SJCRH30 (cell line): ENCODE measurements around the gene INKA2. TPM values are rescaled to one million over a fixed set of nuclear protein-coding genes. Genes with fewer than 3 reads are reported as not detected.

Experiments used
- DNase-seq, 2 experiments: peaks; one replicate each; pipeline ENCODE4 v3.0.0-alpha.2; 2015 to 2020
- H3K27ac ChIP-seq: fragments of 250-450 bp; sonication (Bioruptor Pico); 2 replicates; pipeline ENCODE4 v1.5.1; 2020; ENCODE audit warnings: mild to moderate bottlenecking, moderate library complexity
- H3K27me3 ChIP-seq: fragments of 250-450 bp; sonication (Bioruptor Pico); 2 replicates; pipeline ENCODE4 v1.5.1; 2020; ENCODE audit warnings: mild to moderate bottlenecking, moderate library complexity
- H3K36me3 ChIP-seq: fragments of 250-450 bp; sonication (Bioruptor Pico); 2 replicates; pipeline ENCODE4 v1.5.1; 2020; ENCODE audit warnings: mild to moderate bottlenecking, moderate library complexity
- H3K4me1 ChIP-seq: fragments of 250-450 bp; sonication (Bioruptor Pico); 2 replicates; pipeline ENCODE4 v1.5.1; 2020; ENCODE audit warnings: mild to moderate bottlenecking, moderate library complexity
- H3K4me3 ChIP-seq: fragments of 250-450 bp; sonication (Bioruptor Pico); 2 replicates; pipeline ENCODE4 v1.5.1; 2020; ENCODE audit warnings: mild to moderate bottlenecking, moderate library complexity
- H3K9me3 ChIP-seq: fragments of 250-450 bp; sonication (Bioruptor Pico); replicated peaks from 2 replicates; pipeline ENCODE4 v1.5.1; 2020; ENCODE audit warnings: mild to moderate bottlenecking, moderate library complexity
- total RNA-seq: library from RNA; depleted of rRNA; stranded (reverse); fragments of >200 nt; shearing (Covaris generic); gene quantifications from 2 replicates; pipeline ENCODE4 v1.2.3, GENCODE V29; 2014; rRNA removed

Gene INKA2
- 21.3 and 22.1 TPM in 2 replicates for total RNA-seq

DNA sequence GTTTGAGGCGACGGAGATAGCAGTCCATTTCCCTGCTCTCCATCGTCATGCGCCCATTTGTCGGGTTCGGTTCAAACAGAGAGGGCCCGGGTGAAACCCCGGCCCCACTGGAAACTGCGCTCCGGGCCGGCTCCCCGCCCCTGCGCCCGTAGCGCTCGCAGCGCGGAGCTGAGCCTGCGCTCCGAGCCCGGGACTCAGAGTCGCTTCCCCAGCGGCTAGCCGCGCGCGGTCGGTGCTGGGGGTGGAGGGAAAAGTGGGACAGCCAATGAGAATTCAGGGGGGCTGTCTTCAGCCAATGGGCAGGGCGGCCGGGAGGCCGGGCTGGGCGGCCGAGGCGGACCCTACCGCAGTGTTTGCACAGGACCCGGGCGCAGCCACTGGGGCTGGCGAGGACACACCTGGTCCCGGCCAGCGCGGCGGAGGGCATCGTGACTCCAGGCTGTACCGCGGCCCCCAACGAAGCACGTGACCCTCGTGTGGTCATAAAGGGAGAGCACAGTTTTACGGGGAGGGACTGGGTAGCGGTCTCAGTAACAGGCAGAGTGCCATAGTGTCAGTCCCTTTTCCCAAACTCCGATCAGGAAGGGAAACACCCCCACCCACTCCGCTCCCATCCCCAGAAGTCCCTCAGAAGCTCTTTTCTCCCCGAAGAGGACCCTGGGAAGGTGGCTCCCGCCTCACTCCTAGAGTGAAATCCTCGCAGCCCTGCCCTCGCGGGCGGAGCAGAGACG, at the start of gene INKA2:
TSS of gene INKA2 (minus strand) at position 202 of the 731 bp plus-strand sequence. CDS start at position 49, 153 bp downstream.
- Histone ChIP-seq H3K36me3 (peaks cover 4% of the 10 kb centered on the region; the same call in 1 of the 2 replicates), H3K9me3 (no peaks in the 10 kb centered on the region), H3K4me1 (peaks cover 34% of the 10 kb centered on the region), H3K27me3 (no peaks in the 10 kb centered on the region), H3K27ac (peak within 1 kb of the TSS; percentile 91), H3K4me3 (peak within 1 kb of the TSS; percentile 75)
- peak; percentile 95 for DNase-seq

DNA sequence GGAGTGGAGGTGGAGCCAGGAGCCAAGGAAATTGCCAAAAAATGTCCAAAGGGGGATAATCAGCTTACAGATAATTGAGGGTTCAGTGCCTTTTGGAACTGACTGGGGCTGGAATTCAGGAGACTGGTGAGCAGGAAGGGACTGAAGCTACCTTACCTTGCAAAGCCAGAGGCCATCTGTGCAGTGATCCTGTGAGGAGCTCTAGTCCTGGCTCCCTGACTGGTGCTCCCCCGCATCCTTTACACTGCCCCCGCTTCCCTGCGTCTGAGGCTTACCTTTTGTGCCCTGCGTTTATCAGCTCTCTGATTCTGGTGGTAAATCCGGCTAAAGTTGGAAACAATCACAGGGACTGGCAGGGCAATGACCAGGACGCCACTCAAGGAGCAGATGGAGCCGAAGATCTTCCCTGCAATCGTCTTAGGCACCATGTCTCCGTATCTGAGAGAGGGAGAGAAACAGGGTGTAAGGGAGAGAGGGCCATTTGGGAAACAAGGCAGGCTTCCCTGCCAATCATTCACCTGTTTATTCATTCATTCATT, 47.5 kb upstream of the INKA2 start:
- Histone ChIP-seq H3K27me3 (no peaks in the 10 kb centered on the region), H3K4me1 (no peaks in the 10 kb centered on the region), H3K4me3 (no peak overlapping the region), H3K27ac (no peak overlapping the region), H3K36me3 (no peaks in the 10 kb centered on the region), H3K9me3 (no peaks in the 10 kb centered on the region)
- no peak for DNase-seq

DNA sequence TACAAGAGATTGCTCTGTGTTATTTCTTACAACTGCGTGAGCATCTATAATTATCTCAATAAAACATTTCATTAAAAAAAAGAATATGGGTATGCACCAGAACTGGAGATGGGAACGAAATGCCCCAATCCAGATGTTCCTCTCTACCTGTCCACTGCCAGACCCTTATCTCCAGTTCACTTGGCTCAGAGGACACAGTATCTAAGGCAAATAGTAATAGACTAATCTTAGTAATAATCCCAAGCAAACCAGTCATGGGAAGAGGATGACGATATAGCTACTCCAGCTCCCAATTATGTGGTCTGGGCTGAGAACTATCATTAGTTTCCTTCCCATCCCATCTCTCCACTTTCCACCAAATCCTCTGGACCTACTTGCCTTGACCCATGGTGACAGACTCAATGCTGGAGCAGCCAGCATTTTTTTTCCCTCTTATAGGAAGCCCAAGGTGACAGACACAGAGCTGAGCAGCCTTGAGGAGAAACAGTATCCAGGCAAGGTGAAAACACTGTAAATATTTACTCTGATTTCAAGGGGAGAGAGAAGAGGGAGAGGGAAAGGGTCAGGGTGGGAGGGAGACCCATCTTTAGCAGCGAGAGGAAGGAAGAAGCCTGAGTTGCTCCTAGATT, 45.2 kb upstream of the INKA2 start:
- DNase-seq, result no peak
- Histone ChIP-seq H3K9me3 (no peaks in the 10 kb centered on the region), H3K4me3 (no peak overlapping the region), H3K36me3 (no peaks in the 10 kb centered on the region), H3K27ac (no peak overlapping the region), H3K27me3 (no peaks in the 10 kb centered on the region), H3K4me1 (peaks cover under 1% of the 10 kb centered on the region; the same call in 1 of the 2 replicates)

DNA sequence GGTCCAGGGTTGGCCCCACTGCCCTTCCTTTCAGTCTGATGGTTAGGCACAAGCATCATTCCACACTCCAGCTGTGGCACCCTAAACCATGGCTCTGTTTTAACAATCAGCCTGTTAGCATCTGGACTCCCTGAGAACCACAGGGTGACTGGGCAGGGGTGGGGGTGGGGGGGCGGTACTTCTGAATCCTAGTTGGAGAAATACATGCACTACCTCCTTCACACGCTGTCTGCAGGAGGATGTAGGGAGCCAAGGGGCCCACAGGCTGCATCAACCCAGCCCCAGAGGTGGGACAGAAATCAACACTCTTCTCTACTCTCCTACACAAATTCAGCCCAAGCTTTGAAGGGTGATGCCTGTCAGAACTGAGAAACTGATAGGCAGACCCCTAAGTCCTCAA, 40.4 kb upstream of the INKA2 start:
- H3K36me3 ChIP-seq, result no peaks in the 10 kb centered on the region
- no peak for DNase-seq
- no peaks in the 10 kb centered on the region for H3K9me3 ChIP-seq
- H3K4me1 ChIP-seq, result peaks cover 29% of the 10 kb centered on the region
- H3K4me3 ChIP-seq, result no peak overlapping the region
- no peaks in the 10 kb centered on the region for H3K27me3 ChIP-seq
- H3K27ac ChIP-seq, result peak overlapping the region; percentile 61; the same call in 1 of the 2 replicates

GRCh38 chr1:111778541-111779051, 39.4 kb upstream of the INKA2 start:
- DNase-seq, result peak; percentile 17 to 51
- no peaks in the 10 kb centered on the region for H3K36me3 ChIP-seq
- no peaks in the 10 kb centered on the region for H3K27me3 ChIP-seq
- no peak overlapping the region for H3K4me3 ChIP-seq
- H3K27ac ChIP-seq, result peak overlapping the region; percentile 61
- peaks cover 29% of the 10 kb centered on the region for H3K4me1 ChIP-seq
- H3K9me3 ChIP-seq, result no peaks in the 10 kb centered on the region

DNA sequence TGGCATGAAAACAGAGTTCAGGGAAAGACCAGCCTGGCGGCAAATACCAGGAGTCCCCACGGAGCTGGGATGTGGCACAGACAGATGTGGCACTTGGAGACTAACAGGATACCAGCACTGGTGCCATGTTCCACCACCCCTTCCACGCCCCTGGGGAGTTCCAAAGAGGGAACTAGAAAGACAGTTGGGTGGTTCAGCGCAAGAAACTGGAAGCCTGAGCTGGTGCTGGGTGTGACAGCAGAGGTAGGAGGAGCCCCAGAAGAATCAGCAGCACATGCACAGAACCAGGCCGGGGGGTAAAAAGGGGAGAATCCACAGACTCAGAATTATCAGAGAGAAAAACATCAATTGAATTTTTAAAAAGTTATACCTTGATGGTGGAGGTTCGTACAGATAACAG, 38.9 kb upstream of the INKA2 start:
- no peaks in the 10 kb centered on the region for H3K27me3 ChIP-seq
- H3K27ac ChIP-seq, result peak overlapping the region; percentile 61
- no peak overlapping the region for H3K4me3 ChIP-seq
- peaks cover 29% of the 10 kb centered on the region for H3K4me1 ChIP-seq
- no peaks in the 10 kb centered on the region for H3K9me3 ChIP-seq
- DNase-seq, result no peak
- no peaks in the 10 kb centered on the region for H3K36me3 ChIP-seq

- Histone ChIP-seq H3K4me3 (no peak overlapping the region), H3K36me3 (no peaks in the 10 kb centered on the region), H3K4me1 (peaks cover 29% of the 10 kb centered on the region), H3K27ac (no peak overlapping the region; the same call in 1 of the 2 replicates), H3K27me3 (no peaks in the 10 kb centered on the region), H3K9me3 (no peaks in the 10 kb centered on the region)
- DNase-seq, result no peak
Observed at GRCh38 chr1:111777301-111777700, 38.1 kb upstream of the INKA2 start.

- H3K4me1 ChIP-seq, result peaks cover 29% of the 10 kb centered on the region
- H3K27me3 ChIP-seq, result no peaks in the 10 kb centered on the region
- no peak for DNase-seq
- no peak overlapping the region for H3K4me3 ChIP-seq
- no peaks in the 10 kb centered on the region for H3K9me3 ChIP-seq
- no peak overlapping the region for H3K27ac ChIP-seq
- H3K36me3 ChIP-seq, result no peaks in the 10 kb centered on the region
Observed at GRCh38 chr1:111776861-111777260, 37.7 kb upstream of the INKA2 start.

DNA sequence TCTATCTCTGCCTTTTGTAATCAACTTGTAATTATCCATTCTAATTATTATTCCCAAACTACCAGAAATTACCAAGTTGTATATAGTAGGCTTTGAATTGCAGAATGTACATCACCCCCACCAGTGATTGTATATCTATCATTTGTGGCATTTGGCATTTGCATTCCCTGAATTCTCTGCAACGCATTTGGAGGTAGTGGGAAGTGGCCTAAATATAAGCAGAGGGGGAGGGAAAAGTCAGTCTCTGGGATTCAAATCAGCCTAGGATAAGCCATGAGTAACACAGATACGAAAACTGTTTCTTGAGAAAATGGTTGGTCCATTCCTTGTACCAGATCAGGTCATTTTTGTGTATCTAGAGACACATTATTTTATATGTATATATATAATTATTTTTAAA, 37.2 kb upstream of the INKA2 start:
- Histone ChIP-seq H3K27me3 (no peaks in the 10 kb centered on the region), H3K4me1 (peaks cover 33% of the 10 kb centered on the region), H3K27ac (no peak overlapping the region), H3K4me3 (no peak overlapping the region), H3K9me3 (no peaks in the 10 kb centered on the region), H3K36me3 (no peaks in the 10 kb centered on the region)
- no peak for DNase-seq

- peaks cover 36% of the 10 kb centered on the region for H3K4me1 ChIP-seq
- no peaks in the 10 kb centered on the region for H3K36me3 ChIP-seq
- H3K4me3 ChIP-seq, result no peak overlapping the region
- no peaks in the 10 kb centered on the region for H3K27me3 ChIP-seq
- H3K9me3 ChIP-seq, result no peaks in the 10 kb centered on the region
- H3K27ac ChIP-seq, result no peak overlapping the region
- DNase-seq, result no peak
Observed at GRCh38 chr1:111775966-111776365, 36.8 kb upstream of the INKA2 start.

- H3K9me3 ChIP-seq, result no peaks in the 10 kb centered on the region
- DNase-seq, result no peak
- H3K27me3 ChIP-seq, result no peaks in the 10 kb centered on the region
- H3K27ac ChIP-seq, result no peak overlapping the region
- H3K4me3 ChIP-seq, result no peak overlapping the region
- peaks cover 31% of the 10 kb centered on the region for H3K36me3 ChIP-seq
- H3K4me1 ChIP-seq, result peaks cover 7% of the 10 kb centered on the region; the same call in 1 of the 2 replicates
Observed at GRCh38 chr1:111770916-111771315, 31.7 kb upstream of the INKA2 start.

GRCh38 chr1:111769517-111770146, 30.4 kb upstream of the INKA2 start:
- H3K36me3 ChIP-seq, result peaks cover 42% of the 10 kb centered on the region

GRCh38 chr1:111768625-111769024, 29.4 kb upstream of the INKA2 start:
- Histone ChIP-seq H3K36me3 (peaks cover 46% of the 10 kb centered on the region), H3K4me3 (no peak overlapping the region), H3K27ac (no peak overlapping the region), H3K4me1 (peaks cover 7% of the 10 kb centered on the region; the same call in 1 of the 2 replicates), H3K27me3 (no peaks in the 10 kb centered on the region), H3K9me3 (no peaks in the 10 kb centered on the region)
- no peak for DNase-seq

More at GRCh38 chr1:111769517-111770146, 30.4 kb upstream of the INKA2 start:
- no peak overlapping the region for H3K27ac ChIP-seq
- no peaks in the 10 kb centered on the region for H3K9me3 ChIP-seq
- peak; percentile 43 to 82 for DNase-seq
- H3K4me3 ChIP-seq, result no peak overlapping the region
- no peaks in the 10 kb centered on the region for H3K27me3 ChIP-seq
- H3K4me1 ChIP-seq, result peaks cover 7% of the 10 kb centered on the region; the same call in 1 of the 2 replicates

DNA sequence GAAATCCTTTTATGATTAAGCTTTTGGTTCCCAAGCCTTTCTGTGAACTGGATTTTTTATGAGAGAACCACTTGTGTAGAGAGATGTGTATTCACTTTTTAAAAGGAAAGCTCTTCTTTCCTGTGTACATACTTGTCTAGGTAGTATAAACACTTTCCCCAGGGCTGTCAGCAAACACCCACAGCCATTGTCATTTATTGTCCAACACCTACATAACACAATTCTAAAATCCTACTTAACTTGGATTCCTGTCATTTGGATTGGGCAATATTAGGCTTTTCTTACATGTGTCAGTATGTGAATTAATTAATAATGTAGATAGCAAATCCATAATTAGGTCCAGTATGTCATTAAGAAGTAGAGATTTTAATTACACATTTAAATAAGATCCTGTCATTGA, 28.8 kb upstream of the INKA2 start:
- Histone ChIP-seq H3K27ac (no peak overlapping the region), H3K9me3 (no peaks in the 10 kb centered on the region), H3K36me3 (peaks cover 49% of the 10 kb centered on the region), H3K27me3 (no peaks in the 10 kb centered on the region), H3K4me1 (peaks cover 7% of the 10 kb centered on the region; the same call in 1 of the 2 replicates), H3K4me3 (no peak overlapping the region)
- DNase-seq, result no peak
